SK-N-MC (cell line): ENCODE data around the gene PRIM2.
"Not testable (repeated sequence)": the region's sequence is repeated elsewhere in the genome, so short reads cannot be mapped to it uniquely, and the experiment has no call there.

ENCODE experiments used
- EZH2 ChIP-seq: fragments of 200-600 bp; sonication (generic); IDR thresholded peaks from one replicate; pipeline ENCODE4 v1.6.1; 2017; ENCODE audit warnings: antibody characterized with exemption
- FOXP2 ChIP-seq: optimal IDR thresholded peaks from 2 replicates; pipeline ENCODE3; 2011; ENCODE audit warnings: mild to moderate bottlenecking, moderate library complexity; ENCODE audit not compliant: insufficient read depth; ENCODE audit errors: extremely low read length, control extremely low read depth
- POLR2AphosphoS5 ChIP-seq: IDR thresholded peaks from 2 replicates; pipeline ENCODE4 v1.6.1; 2012; ENCODE audit warnings: mild to moderate bottlenecking, low read depth, low read length, borderline replicate concordance

DNA sequence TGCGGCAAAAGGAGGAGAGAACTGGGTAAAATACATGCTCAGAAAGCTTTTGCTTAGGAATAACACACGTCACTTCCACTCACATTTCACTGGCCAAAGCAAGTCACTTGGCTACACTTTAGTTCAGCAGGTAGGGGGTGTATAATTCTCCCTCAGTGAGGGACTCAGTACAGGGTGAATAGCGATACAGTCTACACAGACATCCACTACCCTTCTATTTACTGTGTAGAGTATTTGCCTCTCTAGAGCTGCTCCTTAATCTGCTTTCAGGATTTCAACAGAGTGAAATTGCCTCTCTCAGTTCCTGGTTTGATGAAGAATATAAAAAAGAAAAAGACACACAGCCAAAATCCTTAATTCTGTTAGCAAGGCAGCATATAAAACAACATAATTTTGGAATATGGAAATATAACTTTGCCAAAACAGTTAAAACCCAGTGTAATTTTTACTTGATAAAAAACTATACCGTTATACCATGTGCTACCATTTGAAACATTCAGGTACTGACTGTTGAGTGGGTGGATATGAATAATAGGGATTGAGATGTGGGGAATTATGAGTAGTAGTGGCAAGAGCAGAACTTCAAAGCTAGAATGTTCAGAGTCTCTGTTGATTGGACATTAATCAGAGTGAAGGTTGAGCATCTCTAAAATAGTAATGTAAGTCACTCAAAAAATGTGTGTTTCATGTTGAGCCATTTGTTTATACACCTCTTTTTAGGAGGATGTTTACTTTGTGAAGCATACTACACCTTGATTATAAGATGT, 51.7 kb downstream of the PRIM2 start:
- not testable (repeated sequence) for TF ChIP-seq POLR2AphosphoS5, EZH2, FOXP2
